Stomach (tissue), 4 donors: ENCODE data around the gene GABRP.

Experiments used
- CTCF ChIP-seq, 7 experiments: fragments of 450-650 bp in 4 of 7; fragments of 200-600 bp in 3 of 7; sonication (generic) in 3 of 7; IDR thresholded peaks; one replicate each; pipeline ENCODE4 v1.5.1; 2016 to 2019; ENCODE audit warnings: antibody characterized with exemption in 7 of 7, control low read depth in 2 of 7, mild to moderate bottlenecking in 1 of 7
- POLR2A ChIP-seq, 4 donors: fragments of 450-650 bp; IDR thresholded peaks; one replicate each; pipeline ENCODE4 v1.6.1; 2016; ENCODE audit warnings: antibody characterized with exemption in 4 of 4, control low read depth in 2 of 4, mild to moderate bottlenecking in 1 of 4, moderate library complexity in 1 of 4

GRCh38 chr5:170791325-170791954 lies 7.9 kb downstream of the GABRP start:
- no peak for TF ChIP-seq POLR2A (IDR thresholded peaks at IDR 0.05)
- TF ChIP-seq CTCF (IDR thresholded peaks at IDR 0.05), result peak in 4 of 7 experiments; percentile 34 to 86 (median 51)
